Measurements from ENCODE around the gene RAC3. TPM values are rescaled to one million over a fixed set of nuclear protein-coding genes. Genes with fewer than 3 reads are reported as not detected.

Gene RAC3
- total RNA-seq, 1 donor from 2014 or later: 41.3 TPM

GRCh38 chr17:82080789-82081464 lies 49.4 kb downstream of the RAC3 start:
- H3K27ac Mint-ChIP-seq (ENCODE audit: unreplicated experiment): no peak overlapping the region
- DNase-seq (ENCODE audit: low read depth) (no peak), FAIRE-seq (no peak)
- TF ChIP-seq, protein P1, sequence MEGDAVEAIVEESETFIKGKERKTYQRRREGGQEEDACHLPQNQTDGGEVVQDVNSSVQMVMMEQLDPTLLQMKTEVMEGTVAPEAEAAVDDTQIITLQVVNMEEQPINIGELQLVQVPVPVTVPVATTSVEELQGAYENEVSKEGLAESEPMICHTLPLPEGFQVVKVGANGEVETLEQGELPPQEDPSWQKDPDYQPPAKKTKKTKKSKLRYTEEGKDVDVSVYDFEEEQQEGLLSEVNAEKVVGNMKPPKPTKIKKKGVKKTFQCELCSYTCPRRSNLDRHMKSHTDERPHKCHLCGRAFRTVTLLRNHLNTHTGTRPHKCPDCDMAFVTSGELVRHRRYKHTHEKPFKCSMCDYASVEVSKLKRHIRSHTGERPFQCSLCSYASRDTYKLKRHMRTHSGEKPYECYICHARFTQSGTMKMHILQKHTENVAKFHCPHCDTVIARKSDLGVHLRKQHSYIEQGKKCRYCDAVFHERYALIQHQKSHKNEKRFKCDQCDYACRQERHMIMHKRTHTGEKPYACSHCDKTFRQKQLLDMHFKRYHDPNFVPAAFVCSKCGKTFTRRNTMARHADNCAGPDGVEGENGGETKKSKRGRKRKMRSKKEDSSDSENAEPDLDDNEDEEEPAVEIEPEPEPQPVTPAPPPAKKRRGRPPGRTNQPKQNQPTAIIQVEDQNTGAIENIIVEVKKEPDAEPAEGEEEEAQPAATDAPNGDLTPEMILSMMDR (IDR thresholded peaks at IDR 0.05; ENCODE audit: insufficient read depth, low read depth, low read length): no peak
- TF ChIP-seq EZH2 (IDR thresholded peaks at IDR 0.05; ENCODE audit: insufficient read depth, low read length): no peak
- Histone ChIP-seq H3K27ac (ENCODE audit: low read depth, low read length) (no peak overlapping the region), H2AFZ (ENCODE audit: low read depth, low read length) (no peak overlapping the region), H3K9me3 (ENCODE audit: insufficient read depth, low read depth, low read length) (no peaks in the 10 kb centered on the region), H3K4me3 (ENCODE audit: insufficient read depth, low read depth, low read length) (no peak overlapping the region), H3K9ac (ENCODE audit: low read length) (no peak overlapping the region), H3K27me3 (ENCODE audit: insufficient read depth, low read length) (no peaks in the 10 kb centered on the region), H3K4me2 (ENCODE audit: low read length) (no peak overlapping the region), H3K4me1 (ENCODE audit: insufficient read depth, low read length) (no peaks in the 10 kb centered on the region), H3K36me3 (ENCODE audit: insufficient read depth, low read length) (no peaks in the 10 kb centered on the region), H4K20me1 (ENCODE audit: insufficient read depth, low read length) (peaks cover 58% of the 10 kb centered on the region), H3K79me2 (ENCODE audit: insufficient read depth, low read length) (no peaks in the 10 kb centered on the region)
- no peaks in the 10 kb centered on the region for H3K27me3 Mint-ChIP-seq (ENCODE audit: low read depth, unreplicated experiment)
- no peaks in the 10 kb centered on the region for H3K9me3 Mint-ChIP-seq (ENCODE audit: unreplicated experiment)
- H3K4me3 Mint-ChIP-seq (ENCODE audit: unreplicated experiment): no peak overlapping the region
- peaks cover 2% of the 10 kb centered on the region for H3K36me3 Mint-ChIP-seq (ENCODE audit: low read depth, unreplicated experiment)
- no peaks in the 10 kb centered on the region for H3K4me1 Mint-ChIP-seq (ENCODE audit: low read depth, unreplicated experiment)

DNA sequence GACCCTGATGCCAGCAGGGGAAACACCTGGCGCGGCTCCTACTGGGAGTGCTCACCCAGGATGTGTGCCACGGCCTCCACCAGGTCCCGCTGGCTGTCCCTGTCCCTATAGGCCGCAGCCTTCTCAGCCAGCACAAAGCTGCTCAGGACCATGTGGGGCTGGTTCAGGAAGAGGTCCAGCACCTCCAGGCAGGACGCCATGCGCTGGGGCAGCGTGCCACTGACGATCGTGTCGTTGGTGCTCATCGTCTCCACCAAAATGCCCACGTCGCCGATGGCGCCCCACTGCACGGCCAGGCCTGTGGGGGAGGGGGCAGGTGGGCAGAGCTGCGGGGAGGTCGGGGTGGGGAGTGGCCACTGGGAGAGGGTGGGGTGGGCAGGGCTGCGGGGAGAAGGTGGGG lies 50.1 kb downstream of the RAC3 start:
- Histone ChIP-seq H3K27ac (ENCODE audit: low read depth, low read length) (no peak overlapping the region), H3K4me1 (ENCODE audit: insufficient read depth, low read length) (no peaks in the 10 kb centered on the region), H2AFZ (ENCODE audit: low read depth, low read length) (no peak overlapping the region), H3K9me3 (ENCODE audit: insufficient read depth, low read depth, low read length) (no peaks in the 10 kb centered on the region), H3K36me3 (ENCODE audit: insufficient read depth, low read length) (no peaks in the 10 kb centered on the region), H3K9ac (ENCODE audit: low read length) (no peak overlapping the region), H3K4me3 (ENCODE audit: insufficient read depth, low read depth, low read length) (no peak overlapping the region), H4K20me1 (ENCODE audit: insufficient read depth, low read length) (peaks cover 64% of the 10 kb centered on the region), H3K79me2 (ENCODE audit: insufficient read depth, low read length) (no peaks in the 10 kb centered on the region), H3K4me2 (ENCODE audit: low read length) (no peak overlapping the region), H3K27me3 (ENCODE audit: insufficient read depth, low read length) (no peaks in the 10 kb centered on the region)
- peaks cover 2% of the 10 kb centered on the region for H3K36me3 Mint-ChIP-seq (ENCODE audit: low read depth, unreplicated experiment)
- H3K27ac Mint-ChIP-seq (ENCODE audit: unreplicated experiment): no peak overlapping the region
- no peaks in the 10 kb centered on the region for H3K9me3 Mint-ChIP-seq (ENCODE audit: unreplicated experiment)
- TF ChIP-seq EZH2 (IDR thresholded peaks at IDR 0.05; ENCODE audit: insufficient read depth, low read length): no peak
- TF ChIP-seq, protein P1 (IDR thresholded peaks at IDR 0.05; ENCODE audit: insufficient read depth, low read depth, low read length): no peak
- no peak for DNase-seq (ENCODE audit: low read depth)
- no peak for FAIRE-seq
- no peak overlapping the region for H3K4me3 Mint-ChIP-seq (ENCODE audit: unreplicated experiment)
- H3K4me1 Mint-ChIP-seq (ENCODE audit: low read depth, unreplicated experiment): no peaks in the 10 kb centered on the region
- H3K27me3 Mint-ChIP-seq (ENCODE audit: low read depth, unreplicated experiment): no peaks in the 10 kb centered on the region

DNA sequence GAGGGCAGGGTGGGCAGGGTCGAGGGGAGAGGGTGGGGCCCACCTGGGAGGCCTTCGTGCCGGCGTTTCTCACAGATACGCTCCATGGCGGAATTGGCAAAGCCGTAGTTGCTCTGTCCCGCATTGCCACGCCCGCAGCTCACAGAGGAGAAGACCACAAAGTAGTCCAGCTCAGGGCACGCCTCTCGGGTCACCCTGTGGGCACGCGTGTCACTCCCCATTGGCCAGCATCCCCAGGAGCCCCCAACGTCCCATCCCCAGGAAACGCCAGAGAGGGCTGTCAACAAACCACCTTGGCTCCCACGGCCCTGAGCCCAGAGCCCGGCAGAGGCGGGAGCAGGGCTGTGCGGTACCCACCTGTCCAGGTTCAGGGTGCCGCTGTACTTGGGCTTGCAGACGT lies 50.5 kb downstream of the RAC3 start:
- no peak overlapping the region for H3K4me3 ChIP-seq (ENCODE audit: insufficient read depth, low read depth, low read length)
- H3K27me3 Mint-ChIP-seq (ENCODE audit: low read depth, unreplicated experiment): no peaks in the 10 kb centered on the region
- H3K36me3 Mint-ChIP-seq (ENCODE audit: low read depth, unreplicated experiment): peaks cover 2% of the 10 kb centered on the region
- H3K27ac ChIP-seq (ENCODE audit: low read depth, low read length): no peak overlapping the region
- no peak overlapping the region for H3K4me2 ChIP-seq (ENCODE audit: low read length)
- H2AFZ ChIP-seq (ENCODE audit: low read depth, low read length): no peak overlapping the region
- no peak for TF ChIP-seq EZH2 (IDR thresholded peaks at IDR 0.05; ENCODE audit: insufficient read depth, low read length)
- TF ChIP-seq, protein P1 (IDR thresholded peaks at IDR 0.05; ENCODE audit: insufficient read depth, low read depth, low read length): no peak
- no peaks in the 10 kb centered on the region for H3K79me2 ChIP-seq (ENCODE audit: insufficient read depth, low read length)
- no peak overlapping the region for H3K4me3 Mint-ChIP-seq (ENCODE audit: unreplicated experiment)
- H3K9me3 ChIP-seq (ENCODE audit: insufficient read depth, low read depth, low read length): no peaks in the 10 kb centered on the region
- H3K9me3 Mint-ChIP-seq (ENCODE audit: unreplicated experiment): no peaks in the 10 kb centered on the region
- no peak overlapping the region for H3K27ac Mint-ChIP-seq (ENCODE audit: unreplicated experiment)
- DNase-seq (ENCODE audit: low read depth) (no peak), FAIRE-seq (no peak)
- no peaks in the 10 kb centered on the region for H3K4me1 ChIP-seq (ENCODE audit: insufficient read depth, low read length)
- no peak overlapping the region for H3K9ac ChIP-seq (ENCODE audit: low read length)
- no peaks in the 10 kb centered on the region for H3K4me1 Mint-ChIP-seq (ENCODE audit: low read depth, unreplicated experiment)
- H3K27me3 ChIP-seq (ENCODE audit: insufficient read depth, low read length): no peaks in the 10 kb centered on the region
- peaks cover 68% of the 10 kb centered on the region for H4K20me1 ChIP-seq (ENCODE audit: insufficient read depth, low read length)
- no peaks in the 10 kb centered on the region for H3K36me3 ChIP-seq (ENCODE audit: insufficient read depth, low read length)

All from astrocyte (in vitro differentiated cells and primary cell).